LNCAP (cell line): ENCODE results near the gene CAMK4.

Experiments used
- CTCF ChIP-seq: fragments of 450-650 bp; IDR thresholded peaks from 2 replicates; pipeline ENCODE4 v1.5.1; 2017; ENCODE audit warnings: mild to moderate bottlenecking

Gene CAMK4

GRCh38 chr5:111280282-111280951, 56.2 kb downstream of the CAMK4 start:
- no peak for TF ChIP-seq CTCF

- no peak for TF ChIP-seq CTCF
Observed at GRCh38 chr5:111282798-111283197, 58.6 kb downstream of the CAMK4 start.

GRCh38 chr5:111284825-111285224, 60.6 kb downstream of the CAMK4 start:
- no peak for TF ChIP-seq CTCF

GRCh38 chr5:111294551-111294950, 70.4 kb downstream of the CAMK4 start:
- no peak for TF ChIP-seq CTCF

GRCh38 chr5:111295649-111296048, 71.5 kb downstream of the CAMK4 start:
- TF ChIP-seq CTCF = no peak

- TF ChIP-seq CTCF = no peak
Observed at GRCh38 chr5:111296570-111296969, 72.4 kb downstream of the CAMK4 start.

GRCh38 chr5:111299067-111299481, 74.9 kb downstream of the CAMK4 start:
- TF ChIP-seq CTCF = no peak

- no peak for TF ChIP-seq CTCF
Observed at GRCh38 chr5:111299831-111300432, 75.7 kb downstream of the CAMK4 start.
